NCI-H524 treated with DMSO at 0.1 percent for 48 hours (cell line): ENCODE results near the gene GPALPP1.
"Not testable (repeated sequence)": the region's sequence is repeated elsewhere in the genome, so short reads cannot be mapped to it uniquely, and the experiment has no call there.

Experiments used
- DNase-seq: peaks from one replicate; lab custom pipeline; 2025; lab: John Stamatoyannopoulos, UW

GPALPP1 gene, protein sequence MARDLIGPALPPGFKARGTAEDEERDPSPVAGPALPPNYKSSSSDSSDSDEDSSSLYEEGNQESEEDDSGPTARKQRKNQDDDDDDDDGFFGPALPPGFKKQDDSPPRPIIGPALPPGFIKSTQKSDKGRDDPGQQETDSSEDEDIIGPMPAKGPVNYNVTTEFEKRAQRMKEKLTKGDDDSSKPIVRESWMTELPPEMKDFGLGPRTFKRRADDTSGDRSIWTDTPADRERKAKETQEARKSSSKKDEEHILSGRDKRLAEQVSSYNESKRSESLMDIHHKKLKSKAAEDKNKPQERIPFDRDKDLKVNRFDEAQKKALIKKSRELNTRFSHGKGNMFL

GRCh38 chr13:44989071-44989889 is at the start of gene GPALPP1, which contains the start of gene NUFIP1:
GPALPP1 (plus strand) TSS chr13:44989538; CDS start chr13:44989655, 117 bp downstream.
NUFIP1 (minus strand) TSS chr13:44989471; CDS start chr13:44989436, 35 bp downstream.
- DNase-seq, result peak; percentile 69

- DNase-seq, result not testable (repeated sequence)
These were observed 45.9 kb upstream of the GPALPP1 start for GRCh38 chr13:44943411-44943810.

DNA sequence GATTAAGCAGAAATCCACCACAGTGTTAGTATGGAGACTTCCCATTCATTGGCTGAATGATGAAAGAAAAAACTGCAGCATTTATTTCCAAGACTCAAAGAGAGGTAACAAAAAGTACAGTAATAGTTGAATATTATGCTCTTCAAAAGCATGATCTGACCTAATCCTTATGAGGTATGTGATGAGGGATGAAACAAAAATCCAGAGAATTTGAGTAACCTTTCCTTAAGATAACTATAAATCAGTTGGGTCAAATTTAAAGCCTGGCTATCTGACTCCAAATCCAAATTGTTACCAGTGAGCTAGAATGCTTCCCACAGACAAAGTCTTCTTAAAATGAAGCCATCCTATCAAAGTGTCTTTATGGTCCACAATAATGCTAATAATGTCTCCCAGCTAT is 38.2 kb upstream of the GPALPP1 start:
- no peak for DNase-seq

- no peak for DNase-seq
These were observed 36.7 kb upstream of the GPALPP1 start for GRCh38 chr13:44952671-44953070.

- no peak for DNase-seq
These were observed 35.1 kb upstream of the GPALPP1 start for GRCh38 chr13:44954224-44954623.

DNA sequence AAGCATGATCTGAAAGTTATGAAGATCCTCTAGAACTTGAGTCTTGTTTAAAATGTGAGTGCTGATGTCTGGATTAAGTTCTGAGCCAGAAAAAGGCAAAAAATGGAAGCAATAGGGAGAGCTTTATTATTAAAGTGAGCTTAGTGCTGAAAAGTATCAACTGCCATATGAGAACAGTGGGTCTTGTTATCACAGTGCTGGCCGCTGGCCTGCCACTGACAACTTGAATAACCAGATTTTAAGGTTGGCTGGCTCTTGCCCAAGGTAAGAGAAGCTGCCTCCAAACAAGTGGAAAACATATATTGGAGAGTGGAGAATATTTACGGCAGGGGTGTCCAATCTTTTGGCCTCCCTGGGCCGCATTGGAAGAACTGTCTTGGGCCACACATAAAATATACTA is 33.9 kb upstream of the GPALPP1 start:
- no peak for DNase-seq

DNA sequence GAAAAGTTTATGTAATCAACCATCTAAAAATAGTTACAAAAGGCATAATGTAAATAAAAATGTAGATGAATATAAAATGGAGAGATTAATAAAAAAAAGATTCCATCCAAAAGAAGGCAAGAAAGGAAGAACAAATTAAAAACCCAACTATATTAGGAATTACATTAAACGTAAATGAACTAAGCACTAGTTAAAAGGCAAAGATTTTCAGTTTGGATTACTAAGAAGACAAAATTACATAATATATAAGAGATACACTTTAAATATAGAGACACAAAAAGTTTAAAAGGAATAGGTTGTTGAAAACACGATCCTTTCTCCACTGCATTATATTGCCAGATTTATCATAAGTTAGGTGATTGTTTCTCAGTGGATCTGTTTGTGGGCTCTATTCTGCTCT is 27.3 kb upstream of the GPALPP1 start:
- no peak for DNase-seq

GRCh38 chr13:44967704-44968433 is 21.5 kb upstream of the GPALPP1 start:
- DNase-seq, result no peak

- DNase-seq, result no peak
These were observed 20.9 kb upstream of the GPALPP1 start for GRCh38 chr13:44968434-44968815.

DNA sequence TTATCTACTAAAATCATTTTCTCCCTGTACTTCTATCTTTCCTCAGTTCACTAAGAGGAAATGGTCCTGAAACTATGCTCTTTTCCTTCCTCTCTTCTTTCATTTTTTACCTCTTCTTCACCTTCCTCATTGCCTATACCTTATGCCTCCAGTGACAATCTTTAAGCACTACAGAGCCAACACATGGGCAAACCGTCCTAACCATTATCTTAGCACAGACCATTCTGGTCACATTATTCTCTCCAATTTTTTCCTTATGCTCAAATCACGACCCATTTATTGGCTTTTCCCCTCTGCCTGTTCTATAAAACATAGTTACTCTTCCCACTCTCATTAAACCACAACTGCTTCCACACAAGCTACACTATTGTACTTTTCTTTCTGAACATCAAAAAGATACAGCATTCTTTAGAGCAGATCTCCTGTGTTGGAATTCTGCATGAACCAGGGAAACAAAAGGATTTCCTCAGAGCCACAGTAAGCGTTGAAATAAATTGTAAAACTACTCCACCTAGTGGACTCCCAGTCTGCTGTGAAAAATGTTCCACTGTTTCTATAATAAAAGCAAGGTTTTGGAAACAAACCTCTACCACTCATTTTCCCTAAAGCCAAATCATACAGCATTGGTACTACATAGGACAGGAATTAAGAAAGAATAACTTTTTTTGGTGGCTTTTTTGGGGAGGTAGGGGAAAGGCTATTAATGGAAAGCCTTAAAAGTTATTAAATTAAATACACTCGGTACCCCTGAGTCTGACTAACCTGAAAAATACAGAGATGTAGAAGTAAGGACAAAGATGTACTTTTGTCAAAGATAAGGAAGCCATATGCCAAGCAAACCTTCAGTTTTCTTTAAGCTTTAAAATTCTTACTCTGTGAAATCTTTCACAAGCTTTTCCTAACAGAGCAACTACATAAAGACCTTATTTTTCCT is 19.5 kb upstream of the GPALPP1 start:
- DNase-seq, result no peak

DNA sequence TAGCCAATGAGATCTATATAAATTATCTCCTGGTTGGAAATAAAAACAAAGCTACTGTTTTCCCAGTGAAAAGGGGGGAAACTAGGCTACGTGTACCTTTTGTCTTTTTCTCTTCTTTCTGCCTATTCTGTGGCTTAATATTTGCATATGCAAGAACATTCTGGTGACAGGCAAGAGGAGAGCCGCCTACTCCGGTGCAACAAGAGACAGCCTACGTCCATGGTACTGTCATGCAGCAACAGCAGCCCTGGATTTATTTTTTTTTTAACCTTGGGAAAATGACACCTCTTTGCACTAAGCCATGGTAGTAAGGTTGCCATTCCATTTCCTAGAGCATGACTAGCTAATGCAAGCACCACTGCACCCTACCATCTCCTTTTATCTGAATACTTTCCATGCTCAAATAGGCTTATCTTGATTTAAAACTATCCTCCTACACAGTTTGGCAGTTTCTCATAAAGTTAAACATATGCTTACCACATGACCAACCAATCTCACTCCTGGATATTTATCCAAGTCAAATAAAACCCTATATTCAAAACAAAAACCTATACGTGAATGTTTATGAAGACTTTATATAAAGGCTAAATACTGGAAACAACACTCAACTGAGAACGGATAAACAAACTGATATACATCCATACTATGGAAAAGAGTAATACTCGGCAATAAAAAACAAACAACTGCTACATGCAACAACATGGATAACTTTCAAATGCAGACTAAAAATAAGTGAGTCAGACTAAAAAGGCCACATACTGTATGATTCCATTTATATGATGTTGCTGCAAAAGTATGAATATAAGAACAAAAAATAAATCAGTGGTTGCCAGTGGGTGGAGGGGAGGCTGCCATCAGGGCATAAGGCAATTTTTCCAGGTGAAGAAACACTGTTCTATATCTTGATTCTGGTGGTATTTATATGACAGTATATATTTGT is 17.4 kb upstream of the GPALPP1 start:
- no peak for DNase-seq

- no peak for DNase-seq
These were observed 16.3 kb upstream of the GPALPP1 start for GRCh38 chr13:44972956-44973581.

- DNase-seq, result no peak
These were observed 15.1 kb upstream of the GPALPP1 start for GRCh38 chr13:44974056-44974793.

- DNase-seq, result no peak
These were observed 13.1 kb upstream of the GPALPP1 start for GRCh38 chr13:44976196-44976595.

DNA sequence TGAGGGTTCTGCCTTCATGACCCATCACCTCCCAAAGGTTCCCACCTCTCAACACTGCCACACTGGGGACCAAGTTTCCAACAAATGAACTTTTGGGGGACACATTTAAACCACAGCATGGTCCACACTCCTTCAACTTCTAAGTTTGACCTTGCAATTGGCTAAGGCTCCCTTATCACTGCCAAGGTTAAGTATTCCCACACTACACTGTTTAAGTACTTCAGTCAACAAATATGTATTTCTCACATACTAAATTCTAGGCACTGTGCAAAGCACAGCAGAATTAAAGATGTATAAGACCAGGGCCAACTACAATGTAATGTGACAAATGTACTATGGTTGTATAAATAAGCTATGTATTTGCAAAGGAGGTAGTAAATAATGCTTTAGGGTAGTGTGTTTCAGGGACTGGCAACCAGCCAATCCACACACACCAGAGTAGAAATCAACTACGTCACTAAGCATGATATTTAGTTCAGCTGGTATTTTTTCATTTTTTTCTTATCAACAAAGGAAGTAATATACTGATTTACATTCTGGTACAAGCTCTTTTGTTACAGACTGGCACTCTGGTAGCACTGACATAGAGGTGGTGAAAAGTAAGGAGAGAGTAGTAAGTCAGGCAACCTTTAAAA is 12.3 kb upstream of the GPALPP1 start:
- no peak for DNase-seq

GRCh38 chr13:44978328-44978727 is 11.0 kb upstream of the GPALPP1 start:
- DNase-seq, result no peak

- DNase-seq, result no peak
These were observed 603 bp downstream of the GPALPP1 start for GRCh38 chr13:44989941-44990340.

- no peak for DNase-seq
These were observed 14.1 kb downstream of the GPALPP1 start for GRCh38 chr13:45003417-45003816.

DNA sequence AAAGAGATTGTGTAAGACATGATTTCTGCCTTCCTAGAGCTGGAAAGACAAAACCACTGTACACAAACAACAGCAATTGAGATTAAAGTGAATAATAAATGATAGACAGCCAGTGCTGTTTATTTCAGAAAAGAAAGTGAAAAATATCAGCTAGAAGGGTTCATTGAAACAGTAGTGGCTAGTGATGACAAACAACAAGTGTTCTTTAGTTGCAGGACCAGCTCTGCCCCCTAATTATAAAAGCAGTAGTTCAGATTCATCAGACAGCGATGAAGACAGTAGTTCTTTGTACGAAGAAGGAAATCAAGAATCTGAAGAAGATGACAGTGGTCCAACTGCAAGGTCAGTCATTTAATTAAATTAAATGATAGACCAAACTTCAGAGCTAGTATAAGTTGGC is 14.8 kb downstream of the GPALPP1 start:
- no peak for DNase-seq
